Measurements from ENCODE around the gene CGB8.

DNA sequence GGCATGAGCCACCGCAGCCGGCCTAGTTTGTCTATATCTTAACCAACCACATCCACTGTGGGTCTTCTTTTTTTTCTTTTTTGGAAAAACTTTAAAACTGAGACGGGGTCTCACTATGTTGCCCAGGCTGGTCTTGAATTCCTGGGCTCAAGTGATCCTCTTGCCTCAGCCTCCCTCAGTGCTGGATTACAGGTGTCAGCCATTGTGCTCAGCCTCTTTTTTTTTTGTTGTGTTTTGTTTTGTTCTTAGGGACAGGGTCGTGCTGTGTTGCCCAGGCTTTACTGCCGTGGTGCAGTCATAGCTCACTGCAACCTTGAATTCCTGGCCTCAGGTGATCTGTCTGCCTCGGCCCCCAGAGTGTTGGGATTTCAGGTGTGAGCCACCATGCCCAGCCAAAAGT, 43.8 kb upstream of the CGB8 start:
- TF ChIP-seq MYC (IDR thresholded peaks at IDR 0.05; ENCODE audit: insufficient read depth, insufficient read length, insufficient replicate concordance, low read length, severe bottlenecking) (no peak), POLR2A (IDR thresholded peaks at IDR 0.05; ENCODE audit: low read depth, low read length) (no peak), ATF7 (IDR thresholded peaks at IDR 0.05; ENCODE audit: low read depth) (no peak), MXI1 (IDR thresholded peaks at IDR 0.05; ENCODE audit: low read depth, low read length) (no peak), SIN3A (IDR thresholded peaks at IDR 0.05; ENCODE audit: low read depth, low read length) (no peak), RB1 (IDR thresholded peaks at IDR 0.05; ENCODE audit: borderline replicate concordance) (no peak), CBX3 (IDR thresholded peaks at IDR 0.05; ENCODE audit: borderline replicate concordance, low read depth) (no peak), NFIC (IDR thresholded peaks at IDR 0.05; ENCODE audit: low read depth, low read length) (no peak), EZH2 (IDR thresholded peaks at IDR 0.05; ENCODE audit: borderline replicate concordance, control insufficient read depth, low read depth, low read length) (no peak), EP300 (IDR thresholded peaks at IDR 0.05; ENCODE audit: borderline replicate concordance in 1 of 2, control insufficient read depth in 1 of 2, low read depth in 2 of 2, low read length in 2 of 2) (no peak), KDM1A (IDR thresholded peaks at IDR 0.05; ENCODE audit: borderline replicate concordance) (no peak)
- TF ChIP-seq, protein P1, sequence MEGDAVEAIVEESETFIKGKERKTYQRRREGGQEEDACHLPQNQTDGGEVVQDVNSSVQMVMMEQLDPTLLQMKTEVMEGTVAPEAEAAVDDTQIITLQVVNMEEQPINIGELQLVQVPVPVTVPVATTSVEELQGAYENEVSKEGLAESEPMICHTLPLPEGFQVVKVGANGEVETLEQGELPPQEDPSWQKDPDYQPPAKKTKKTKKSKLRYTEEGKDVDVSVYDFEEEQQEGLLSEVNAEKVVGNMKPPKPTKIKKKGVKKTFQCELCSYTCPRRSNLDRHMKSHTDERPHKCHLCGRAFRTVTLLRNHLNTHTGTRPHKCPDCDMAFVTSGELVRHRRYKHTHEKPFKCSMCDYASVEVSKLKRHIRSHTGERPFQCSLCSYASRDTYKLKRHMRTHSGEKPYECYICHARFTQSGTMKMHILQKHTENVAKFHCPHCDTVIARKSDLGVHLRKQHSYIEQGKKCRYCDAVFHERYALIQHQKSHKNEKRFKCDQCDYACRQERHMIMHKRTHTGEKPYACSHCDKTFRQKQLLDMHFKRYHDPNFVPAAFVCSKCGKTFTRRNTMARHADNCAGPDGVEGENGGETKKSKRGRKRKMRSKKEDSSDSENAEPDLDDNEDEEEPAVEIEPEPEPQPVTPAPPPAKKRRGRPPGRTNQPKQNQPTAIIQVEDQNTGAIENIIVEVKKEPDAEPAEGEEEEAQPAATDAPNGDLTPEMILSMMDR (IDR thresholded peaks at IDR 0.05 in 2 of 3, conservative IDR thresholded peaks at IDR 0.05 in 1 of 3; ENCODE audit: control insufficient read depth in 2 of 3, extremely low read depth in 1 of 3, insufficient read depth in 1 of 3, low read depth in 3 of 3, low read length in 3 of 3) = no peak
- TF ChIP-seq, protein P2, sequence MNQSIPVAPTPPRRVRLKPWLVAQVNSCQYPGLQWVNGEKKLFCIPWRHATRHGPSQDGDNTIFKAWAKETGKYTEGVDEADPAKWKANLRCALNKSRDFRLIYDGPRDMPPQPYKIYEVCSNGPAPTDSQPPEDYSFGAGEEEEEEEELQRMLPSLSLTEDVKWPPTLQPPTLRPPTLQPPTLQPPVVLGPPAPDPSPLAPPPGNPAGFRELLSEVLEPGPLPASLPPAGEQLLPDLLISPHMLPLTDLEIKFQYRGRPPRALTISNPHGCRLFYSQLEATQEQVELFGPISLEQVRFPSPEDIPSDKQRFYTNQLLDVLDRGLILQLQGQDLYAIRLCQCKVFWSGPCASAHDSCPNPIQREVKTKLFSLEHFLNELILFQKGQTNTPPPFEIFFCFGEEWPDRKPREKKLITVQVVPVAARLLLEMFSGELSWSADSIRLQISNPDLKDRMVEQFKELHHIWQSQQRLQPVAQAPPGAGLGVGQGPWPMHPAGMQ (IDR thresholded peaks at IDR 0.05; ENCODE audit: borderline replicate concordance) = no peak
- TF ChIP-seq, protein P3, sequence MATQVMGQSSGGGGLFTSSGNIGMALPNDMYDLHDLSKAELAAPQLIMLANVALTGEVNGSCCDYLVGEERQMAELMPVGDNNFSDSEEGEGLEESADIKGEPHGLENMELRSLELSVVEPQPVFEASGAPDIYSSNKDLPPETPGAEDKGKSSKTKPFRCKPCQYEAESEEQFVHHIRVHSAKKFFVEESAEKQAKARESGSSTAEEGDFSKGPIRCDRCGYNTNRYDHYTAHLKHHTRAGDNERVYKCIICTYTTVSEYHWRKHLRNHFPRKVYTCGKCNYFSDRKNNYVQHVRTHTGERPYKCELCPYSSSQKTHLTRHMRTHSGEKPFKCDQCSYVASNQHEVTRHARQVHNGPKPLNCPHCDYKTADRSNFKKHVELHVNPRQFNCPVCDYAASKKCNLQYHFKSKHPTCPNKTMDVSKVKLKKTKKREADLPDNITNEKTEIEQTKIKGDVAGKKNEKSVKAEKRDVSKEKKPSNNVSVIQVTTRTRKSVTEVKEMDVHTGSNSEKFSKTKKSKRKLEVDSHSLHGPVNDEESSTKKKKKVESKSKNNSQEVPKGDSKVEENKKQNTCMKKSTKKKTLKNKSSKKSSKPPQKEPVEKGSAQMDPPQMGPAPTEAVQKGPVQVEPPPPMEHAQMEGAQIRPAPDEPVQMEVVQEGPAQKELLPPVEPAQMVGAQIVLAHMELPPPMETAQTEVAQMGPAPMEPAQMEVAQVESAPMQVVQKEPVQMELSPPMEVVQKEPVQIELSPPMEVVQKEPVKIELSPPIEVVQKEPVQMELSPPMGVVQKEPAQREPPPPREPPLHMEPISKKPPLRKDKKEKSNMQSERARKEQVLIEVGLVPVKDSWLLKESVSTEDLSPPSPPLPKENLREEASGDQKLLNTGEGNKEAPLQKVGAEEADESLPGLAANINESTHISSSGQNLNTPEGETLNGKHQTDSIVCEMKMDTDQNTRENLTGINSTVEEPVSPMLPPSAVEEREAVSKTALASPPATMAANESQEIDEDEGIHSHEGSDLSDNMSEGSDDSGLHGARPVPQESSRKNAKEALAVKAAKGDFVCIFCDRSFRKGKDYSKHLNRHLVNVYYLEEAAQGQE (IDR thresholded peaks at IDR 0.05; ENCODE audit: low read depth, low read length) = no peak

All from GM12878 (cell line).